Camera-type eye (tissue), 1 donor: ENCODE results near the gene ZBTB1. TPM values are rescaled to one million over a fixed set of nuclear protein-coding genes. Genes with fewer than 3 reads are reported as not detected.

Experiments
- total RNA-seq: library from RNA; depleted of rRNA; stranded (reverse); fragments of >200 nt; gene quantifications from one replicate; pipeline ENCODE4 v1.2.3, GENCODE V29; 2014

The ZBTB1 gene
- total RNA-seq = 65.2 TPM

GRCh38 chr14:64504310-64504896, at the start of gene ZBTB1:
ZBTB1 (plus strand) TSS chr14:64504770; CDS start chr14:64521505, 16,735 bp downstream.

GRCh38 chr14:64465191-64465822, 39.3 kb upstream of the ZBTB1 start, which contains the start of gene AKAP5:
AKAP5 (plus strand) TSS chr14:64465499; CDS start chr14:64468395, 2,896 bp downstream.

GRCh38 chr14:64503434-64504309, 898 bp upstream of the ZBTB1 start, which contains the start of gene ZBTB25:
ZBTB25 (minus strand) TSS chr14:64503838; CDS start chr14:64490533, 13,305 bp downstream.

GRCh38 chr14:64540208-64541202, 35.9 kb downstream of the ZBTB1 start, which contains the start of gene HSPA2:
HSPA2 (plus strand) TSS chr14:64540741; CDS start chr14:64540850, 109 bp downstream.

GRCh38 chr14:64549791-64550620, 45.4 kb downstream of the ZBTB1 start, which contains the start of gene PPP1R36:
PPP1R36 (plus strand) TSS chr14:64549961; CDS start chr14:64549998, 37 bp downstream.

Other genes starting within 250 kb of the ZBTB1 start
- 0.88 TPM for gene ESR2, start 210.4 kb upstream of the ZBTB1 start, total RNA-seq
- 41.6 TPM for gene MTHFD1, start 116.4 kb upstream of the ZBTB1 start, total RNA-seq
- 3.8 TPM for gene AKAP5, start 39.3 kb upstream of the ZBTB1 start, total RNA-seq
- gene ZBTB25, start 932 bp upstream of the ZBTB1 start, total RNA-seq = 17.3 TPM
- gene HSPA2, start 36.0 kb downstream of the ZBTB1 start, total RNA-seq = 16.5 TPM
- gene PPP1R36, start 45.2 kb downstream of the ZBTB1 start, total RNA-seq = 1.5 TPM
- gene PLEKHG3, start 199.7 kb downstream of the ZBTB1 start, total RNA-seq = 47.5 TPM